WERI-Rb-1 (cell line): ENCODE data around the gene TYRO3.

Experiments
- DNase-seq: peaks from one replicate; pipeline ENCODE4 v3.0.0-alpha.2; 2020
- H3K27ac ChIP-seq: fragments of 250-450 bp; sonication (Bioruptor Pico); 2 replicates; pipeline ENCODE4 v1.5.1; 2020; ENCODE audit warnings: mild to moderate bottlenecking, moderate library complexity
- H3K27me3 ChIP-seq: fragments of 250-450 bp; sonication (Bioruptor Pico); 2 replicates; pipeline ENCODE4 v1.5.1; 2021; ENCODE audit warnings: mild to moderate bottlenecking, low read depth, moderate library complexity; ENCODE audit not compliant: insufficient read depth, severe bottlenecking
- H3K36me3 ChIP-seq: fragments of 250-450 bp; sonication (Bioruptor Pico); 2 replicates; pipeline ENCODE4 v1.5.1; 2020; ENCODE audit warnings: mild to moderate bottlenecking, moderate library complexity
- H3K4me3 ChIP-seq: 2 replicates; pipeline ENCODE4 v1.5.1; 2011; ENCODE audit warnings: low read depth, mild to moderate bottlenecking, control low read depth, low read length
- H3K9me3 ChIP-seq: fragments of 250-450 bp; sonication (Bioruptor Pico); 2 replicates; pipeline ENCODE4 v1.5.1; 2021; ENCODE audit warnings: mild to moderate bottlenecking, moderate library complexity; ENCODE audit not compliant: severe bottlenecking
- CTCF ChIP-seq: IDR thresholded peaks from 2 replicates; pipeline ENCODE4 v1.5.1; 2011; ENCODE audit warnings: low read depth, mild to moderate bottlenecking, control low read depth, inconsistent platforms, low read length

The TYRO3 gene

DNA sequence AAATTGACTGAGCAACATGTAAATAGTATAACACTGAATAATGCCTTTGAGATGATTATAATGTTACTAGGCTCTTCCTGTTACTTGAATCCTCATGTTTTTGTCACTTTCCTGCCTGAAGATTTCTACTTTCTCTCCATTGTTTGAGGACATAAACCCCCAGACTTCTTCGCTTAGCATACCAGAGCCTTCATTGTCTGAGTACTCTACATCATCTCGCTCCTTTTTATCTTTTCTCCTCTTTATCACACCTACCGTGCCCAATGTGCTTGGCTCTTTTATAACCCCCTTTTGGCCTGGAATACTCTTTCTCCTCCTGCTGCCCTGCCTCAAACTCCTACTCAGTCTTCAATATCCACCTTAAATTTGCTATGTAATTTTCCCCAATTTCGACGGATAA, 70.9 kb downstream of the TYRO3 start:
- no peak for TF ChIP-seq CTCF
- H3K27me3 ChIP-seq: no peaks in the 10 kb centered on the region
- no peak for DNase-seq
- no peaks in the 10 kb centered on the region for H3K36me3 ChIP-seq
- H3K27ac ChIP-seq: no peak overlapping the region
- H3K4me3 ChIP-seq: no peak overlapping the region
- H3K9me3 ChIP-seq: no peaks in the 10 kb centered on the region

DNA sequence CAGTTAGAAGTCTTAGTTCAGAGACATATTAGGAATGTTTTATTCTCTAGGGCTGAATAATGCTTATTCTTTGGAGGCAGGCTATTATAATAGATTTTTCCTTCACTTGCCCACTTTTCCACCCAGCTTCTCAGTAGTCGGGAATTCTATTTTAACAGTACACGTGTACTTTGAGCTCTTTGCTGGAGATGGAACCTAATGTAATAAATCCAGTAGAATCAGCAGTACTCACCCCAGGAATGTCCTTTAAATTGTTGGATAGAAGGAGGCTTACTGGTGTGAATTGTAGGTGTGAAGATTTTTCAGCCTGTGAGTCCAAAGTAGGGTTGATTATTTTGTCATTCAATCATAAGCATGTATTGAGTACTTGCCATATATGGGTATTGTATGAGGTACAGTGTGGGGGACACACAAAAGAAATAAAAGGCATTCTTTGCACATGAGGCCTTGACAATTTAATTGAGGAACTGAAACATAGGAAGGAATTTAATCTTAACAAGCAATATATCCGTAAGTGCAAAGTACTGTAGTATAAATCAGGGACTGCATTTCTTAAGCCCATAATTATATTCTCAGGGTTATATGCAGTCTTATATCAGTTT, 71.7 kb downstream of the TYRO3 start:
- no peak overlapping the region for H3K4me3 ChIP-seq
- H3K27ac ChIP-seq: no peak overlapping the region
- no peaks in the 10 kb centered on the region for H3K9me3 ChIP-seq
- no peaks in the 10 kb centered on the region for H3K27me3 ChIP-seq
- H3K36me3 ChIP-seq: no peaks in the 10 kb centered on the region
- no peak for TF ChIP-seq CTCF
- DNase-seq: no peak

DNA sequence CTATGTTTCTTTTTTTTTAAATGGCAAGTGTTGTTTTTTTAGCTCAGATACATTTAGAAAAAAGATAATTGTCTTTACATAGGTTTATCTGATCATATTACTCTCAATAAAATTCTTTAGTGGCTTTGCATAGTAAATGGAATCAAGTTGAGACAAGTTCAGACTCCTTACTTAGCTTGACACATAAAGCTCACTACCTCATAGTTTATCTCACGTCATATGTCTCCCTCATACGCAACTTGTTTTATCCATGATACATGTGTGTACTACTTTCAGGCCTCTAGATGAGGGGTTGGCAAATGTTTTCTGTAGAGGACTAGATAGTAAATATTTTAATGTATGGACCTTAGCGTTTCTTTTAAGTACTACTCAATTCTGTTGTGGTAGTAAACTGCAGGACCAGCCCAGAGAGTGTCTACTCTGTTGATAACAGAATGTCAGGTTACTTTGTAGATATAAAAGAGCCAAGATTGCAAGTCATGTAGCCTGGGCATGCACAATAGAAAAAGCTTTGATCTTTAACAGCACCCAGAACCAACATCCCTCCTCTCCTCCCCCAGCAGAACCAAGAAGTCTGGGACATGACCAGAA, 73.0 kb downstream of the TYRO3 start:
- H3K27me3 ChIP-seq: no peaks in the 10 kb centered on the region
- no peaks in the 10 kb centered on the region for H3K9me3 ChIP-seq
- no peak overlapping the region for H3K4me3 ChIP-seq
- H3K36me3 ChIP-seq: no peaks in the 10 kb centered on the region
- DNase-seq: no peak
- no peak for TF ChIP-seq CTCF
- H3K27ac ChIP-seq: no peak overlapping the region
